Type B pancreatic cell (in vitro differentiated cells): ENCODE data around the gene MGRN1. TPM values are rescaled to one million over a fixed set of nuclear protein-coding genes. Genes with fewer than 3 reads are reported as not detected.

ENCODE experiments used
- DNase-seq: peaks from one replicate; pipeline ENCODE4 v3.0.0; 2021; ENCODE audit warnings: mixed read lengths; ENCODE audit not compliant: unreplicated experiment; ENCODE audit errors: extremely low spot score
- H3K27ac Mint-ChIP-seq: 2 replicates; pipeline ENCODE4 v1.8.0; 2021; ENCODE audit warnings: mild to moderate bottlenecking, mixed read lengths
- H3K27me3 Mint-ChIP-seq: 2 replicates; pipeline ENCODE4 v1.8.0; 2021; ENCODE audit warnings: mixed read lengths
- H3K36me3 Mint-ChIP-seq: 2 replicates; pipeline ENCODE4 v1.8.0; 2021; ENCODE audit warnings: mixed read lengths
- H3K4me1 Mint-ChIP-seq: one replicate; pipeline ENCODE4 v1.8.0; 2021; ENCODE audit warnings: mixed read lengths; ENCODE audit not compliant: unreplicated experiment
- H3K4me3 Mint-ChIP-seq: 2 replicates; pipeline ENCODE4 v1.8.0; 2021; ENCODE audit warnings: mild to moderate bottlenecking, mixed read lengths
- H3K9me3 Mint-ChIP-seq: 2 replicates; pipeline ENCODE4 v1.8.0; 2021; ENCODE audit warnings: mixed read lengths
- CTCF ChIP-seq: fragments of 200-600 bp; sonication (generic); conservative IDR thresholded peaks from 2 replicates; pipeline ENCODE4 v1.5.0; 2021; ENCODE audit warnings: antibody characterized with exemption, mild to moderate bottlenecking
- total RNA-seq: library from RNA; stranded (reverse); gene quantifications from 2 replicates; pipeline ENCODE4 v1.2.1, GENCODE V29; 2021; ENCODE audit warnings: low replicate concordance

Gene MGRN1
- total RNA-seq, 1 donor from 2014 or later = 88.6 TPM

- TF ChIP-seq CTCF = no peak
- Mint-ChIP-seq H3K27me3 (no peaks in the 10 kb centered on the region), H3K9me3 (no peaks in the 10 kb centered on the region), H3K36me3 (peaks cover 4% of the 10 kb centered on the region), H3K27ac (peak overlapping the region; percentile 37), H3K4me1 (peaks cover 14% of the 10 kb centered on the region), H3K4me3 (peak overlapping the region; percentile 18)
- DNase-seq = no peak
These were observed 42.8 kb downstream of the MGRN1 start for GRCh38 chr16:4667203-4667963.

GRCh38 chr16:4668313-4668960 lies 43.8 kb downstream of the MGRN1 start:
- peaks cover 14% of the 10 kb centered on the region for H3K4me1 Mint-ChIP-seq
- H3K9me3 Mint-ChIP-seq = no peaks in the 10 kb centered on the region
- H3K27me3 Mint-ChIP-seq = no peaks in the 10 kb centered on the region
- no peak for TF ChIP-seq CTCF
- H3K36me3 Mint-ChIP-seq = peaks cover 4% of the 10 kb centered on the region
- DNase-seq = no peak
- H3K27ac Mint-ChIP-seq = no peak overlapping the region
- H3K4me3 Mint-ChIP-seq = no peak overlapping the region

- peaks cover 4% of the 10 kb centered on the region for H3K36me3 Mint-ChIP-seq
- H3K4me1 Mint-ChIP-seq = peaks cover 5% of the 10 kb centered on the region
- no peak for DNase-seq
- no peak for TF ChIP-seq CTCF
- H3K4me3 Mint-ChIP-seq = no peak overlapping the region
- peak overlapping the region; percentile 50 for H3K27ac Mint-ChIP-seq
- H3K9me3 Mint-ChIP-seq = no peaks in the 10 kb centered on the region
- H3K27me3 Mint-ChIP-seq = no peaks in the 10 kb centered on the region
These were observed 48.9 kb downstream of the MGRN1 start for GRCh38 chr16:4673387-4674046.

GRCh38 chr16:4674926-4675530 lies 50.4 kb downstream of the MGRN1 start:
- DNase-seq = no peak
- no peak for TF ChIP-seq CTCF
- H3K9me3 Mint-ChIP-seq = no peaks in the 10 kb centered on the region
- H3K4me3 Mint-ChIP-seq = no peak overlapping the region
- H3K27me3 Mint-ChIP-seq = no peaks in the 10 kb centered on the region
- no peaks in the 10 kb centered on the region for H3K36me3 Mint-ChIP-seq
- H3K4me1 Mint-ChIP-seq = peaks cover 5% of the 10 kb centered on the region
- no peak overlapping the region for H3K27ac Mint-ChIP-seq

GRCh38 chr16:4675864-4676786 lies 51.5 kb downstream of the MGRN1 start:
- Mint-ChIP-seq H3K27ac (no peak overlapping the region), H3K4me1 (peaks cover 5% of the 10 kb centered on the region), H3K27me3 (no peaks in the 10 kb centered on the region), H3K9me3 (no peaks in the 10 kb centered on the region), H3K36me3 (no peaks in the 10 kb centered on the region), H3K4me3 (no peak overlapping the region)
- no peak for TF ChIP-seq CTCF
- DNase-seq = no peak
